Fibroblast of peridontal ligament (primary cell): Measurements from ENCODE around the gene DNAJB12.
"Not testable (repeated sequence)": the region's sequence is repeated elsewhere in the genome, so short reads cannot be mapped to it uniquely, and the experiment has no call there.

Source experiments
- DNase-seq: peaks from one replicate; pipeline ENCODE4 v3.0.0-alpha.2; 2010; ENCODE audit errors: extremely low read depth

Gene DNAJB12

DNA sequence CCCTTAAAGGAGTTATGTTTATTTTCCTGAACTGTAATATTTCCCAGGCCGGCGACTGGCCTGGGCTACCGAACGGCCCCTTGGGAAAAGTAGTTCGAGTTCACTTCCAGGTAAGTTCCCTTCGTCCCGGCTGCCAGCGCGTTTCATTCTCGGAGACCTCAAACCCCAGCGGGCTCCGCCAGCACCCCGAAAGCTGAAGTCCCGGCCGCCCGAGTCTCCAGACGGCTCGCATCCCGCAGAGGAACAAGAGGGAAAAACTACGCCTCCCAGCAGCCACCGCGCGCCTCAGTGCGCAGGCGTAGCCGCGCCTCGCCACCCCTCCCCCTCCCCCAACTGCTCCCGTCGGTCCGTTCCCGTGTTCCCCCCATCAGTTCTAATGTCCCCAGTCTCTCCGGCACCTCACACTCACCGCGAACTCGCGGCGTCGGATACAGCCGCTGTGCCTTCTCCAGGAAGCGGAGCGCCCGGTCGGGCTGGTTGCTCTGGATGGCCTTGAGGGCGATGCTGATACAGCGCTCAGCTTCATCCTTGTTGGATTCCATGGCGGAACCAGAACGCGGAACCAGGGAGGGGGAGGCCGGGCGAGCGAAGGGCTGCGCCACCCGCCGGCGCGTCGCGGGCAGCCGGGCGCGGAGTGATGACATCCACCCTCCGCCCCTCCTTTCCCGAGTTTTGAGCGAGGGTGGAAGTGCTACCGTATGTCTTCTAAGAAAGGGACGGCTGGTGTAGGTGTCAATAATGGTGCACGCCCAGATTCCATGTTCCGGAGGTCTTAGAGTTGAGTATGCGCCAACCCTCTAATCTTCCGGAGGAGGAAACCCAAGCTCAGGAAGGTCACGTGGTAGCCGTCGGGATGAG is at the start of gene DNAJB12:
TSS of gene DNAJB12 (minus strand) at position 564 of the 858 bp plus-strand sequence. CDS start at position 542, 22 bp downstream.
- peak; percentile 92 for DNase-seq

DNA sequence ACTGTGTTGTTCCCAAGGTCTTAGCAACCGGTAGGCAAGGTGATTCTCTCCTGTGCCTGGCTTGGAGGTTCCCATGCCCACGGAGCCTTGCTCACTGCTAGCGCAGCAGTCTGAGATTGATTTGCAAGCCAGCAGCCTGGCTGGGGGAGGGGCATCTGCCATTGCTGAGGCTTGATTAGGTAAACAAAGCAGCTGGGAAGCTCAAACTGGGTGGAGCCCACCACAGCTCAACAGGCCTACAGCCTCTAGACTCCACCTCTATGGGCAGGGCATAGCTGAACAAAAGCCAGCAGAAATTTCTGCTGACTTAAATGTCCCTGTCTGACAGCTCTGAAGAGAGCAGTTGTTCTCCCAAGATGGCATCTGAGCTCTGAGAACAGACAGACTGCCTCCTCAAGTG is 40.9 kb upstream of the DNAJB12 start:
- peak; percentile 16 for DNase-seq

DNA sequence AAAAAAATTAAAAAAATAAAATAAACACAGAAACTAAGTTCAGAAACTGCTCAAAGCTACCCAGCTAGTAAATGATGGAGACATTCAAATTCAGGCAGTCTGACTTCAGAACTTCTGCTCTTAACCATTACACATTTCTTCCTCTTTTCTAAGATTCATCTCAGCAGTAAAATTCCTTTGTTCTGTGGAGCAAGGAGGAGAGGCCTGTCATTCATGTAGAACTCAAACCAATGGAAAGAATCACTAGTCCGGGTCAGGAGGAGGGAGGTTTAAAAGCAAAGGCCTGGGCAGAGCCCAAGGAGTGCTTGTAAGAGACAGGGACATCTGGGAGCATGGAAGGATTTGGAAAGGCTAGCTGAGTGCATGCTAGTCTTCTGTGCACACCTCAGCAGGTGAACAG is 37.9 kb upstream of the DNAJB12 start:
- DNase-seq = no peak

DNA sequence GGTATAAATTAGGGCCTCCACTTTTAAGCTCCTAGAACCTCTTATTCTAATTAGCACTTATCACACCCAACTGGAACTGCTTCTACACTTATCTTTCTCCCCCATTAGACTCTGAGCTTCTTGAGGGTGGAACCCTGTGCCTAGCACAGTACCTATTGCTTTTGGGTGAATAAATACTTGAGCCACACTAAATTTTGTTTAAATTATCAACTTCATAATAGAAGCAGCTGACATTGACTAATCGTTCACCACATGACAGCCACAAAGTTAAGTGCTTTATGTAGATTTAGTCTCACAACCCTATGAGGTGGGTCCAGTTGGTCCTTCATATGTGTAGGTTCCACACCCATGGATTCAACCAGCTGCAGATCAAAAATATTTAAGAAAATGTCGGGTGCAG is 36.0 kb upstream of the DNAJB12 start:
- DNase-seq = no peak

DNA sequence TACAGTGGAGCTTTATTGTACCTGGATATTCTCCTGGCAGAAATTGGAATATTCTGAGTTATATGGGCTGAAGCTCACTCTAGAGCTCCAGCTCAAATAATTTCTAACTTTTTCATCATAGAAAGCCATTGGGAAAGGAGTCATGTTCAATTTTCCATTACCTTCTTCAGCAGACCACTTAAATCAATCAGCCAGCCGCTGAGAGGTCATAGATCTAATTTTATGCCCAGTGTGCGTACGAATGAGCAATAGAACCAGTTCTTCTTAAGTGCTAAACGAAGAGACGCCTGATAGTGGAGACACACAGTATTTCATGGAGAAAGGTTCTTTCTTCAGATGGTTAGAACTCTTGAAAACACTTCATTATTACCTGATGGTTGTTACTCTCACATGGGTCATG is 35.0 kb upstream of the DNAJB12 start:
- DNase-seq = no peak

DNA sequence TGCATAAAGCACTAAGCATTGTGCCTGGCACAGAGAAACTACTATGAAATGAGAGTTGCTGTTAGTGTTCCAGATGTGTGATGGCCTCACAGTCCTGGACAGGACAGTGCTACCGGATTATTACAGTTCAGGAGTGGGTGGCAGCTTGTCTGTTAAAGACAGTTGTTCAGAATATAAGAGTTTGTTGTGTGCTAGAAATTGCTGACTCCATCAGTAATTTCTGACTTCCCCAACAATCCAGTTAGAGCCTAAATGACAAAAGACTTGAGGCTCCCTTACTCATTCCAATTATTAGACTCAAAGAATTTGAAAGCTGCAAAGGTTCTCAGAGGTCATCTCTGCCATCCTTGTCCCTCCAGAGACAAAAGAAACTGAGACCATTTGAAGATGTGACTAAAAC is 34.3 kb upstream of the DNAJB12 start:
- DNase-seq = no peak

DNA sequence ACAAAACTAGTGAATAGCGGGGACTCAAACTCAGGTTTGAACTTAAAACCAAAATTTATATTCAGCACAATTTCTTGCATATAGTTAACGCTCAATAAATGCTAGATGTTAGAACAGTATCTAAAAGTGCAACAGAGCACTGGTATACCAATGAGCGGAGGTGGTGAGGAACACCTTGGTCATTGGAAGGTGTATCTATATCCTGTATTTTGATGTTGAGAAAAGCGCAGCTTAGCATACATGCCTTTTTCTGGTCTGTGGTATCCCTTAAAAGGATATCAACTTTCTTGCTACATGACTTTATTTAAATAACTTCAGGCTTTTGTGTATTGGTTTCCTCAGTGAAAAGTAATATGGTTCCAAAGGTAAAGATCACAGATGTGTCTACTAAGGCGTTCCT is 33.3 kb upstream of the DNAJB12 start:
- no peak for DNase-seq

DNA sequence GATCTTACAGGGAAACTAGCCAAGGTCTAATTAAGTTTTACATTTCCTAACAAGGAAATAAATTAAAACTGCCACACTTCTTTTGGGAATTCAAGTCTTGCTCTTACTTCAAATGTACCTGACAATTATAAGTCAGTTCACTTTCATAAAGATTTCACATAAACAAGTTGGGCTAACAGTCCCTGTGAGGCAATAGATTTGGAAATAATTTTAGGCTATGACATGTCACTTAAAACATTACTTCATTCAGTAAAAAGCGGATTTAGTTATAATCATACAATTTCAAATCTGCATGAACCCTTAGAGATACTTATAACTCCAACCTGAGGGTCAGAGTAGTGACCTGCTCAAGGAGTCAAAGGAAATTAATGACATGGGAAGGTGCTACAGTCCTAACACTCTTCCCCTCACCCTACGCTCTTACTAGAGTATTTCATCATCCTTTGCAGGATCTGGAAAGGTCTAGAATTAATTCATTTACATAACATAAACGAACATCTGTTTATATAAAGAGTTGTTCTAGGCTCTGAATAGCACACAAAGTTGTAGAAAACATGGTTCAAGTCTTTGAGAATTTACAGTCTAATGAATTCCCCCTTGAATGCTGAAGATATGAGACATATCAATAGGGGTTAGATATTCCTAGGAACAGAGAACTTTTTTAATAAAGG is 32.3 kb upstream of the DNAJB12 start:
- DNase-seq = peak; percentile 17

DNA sequence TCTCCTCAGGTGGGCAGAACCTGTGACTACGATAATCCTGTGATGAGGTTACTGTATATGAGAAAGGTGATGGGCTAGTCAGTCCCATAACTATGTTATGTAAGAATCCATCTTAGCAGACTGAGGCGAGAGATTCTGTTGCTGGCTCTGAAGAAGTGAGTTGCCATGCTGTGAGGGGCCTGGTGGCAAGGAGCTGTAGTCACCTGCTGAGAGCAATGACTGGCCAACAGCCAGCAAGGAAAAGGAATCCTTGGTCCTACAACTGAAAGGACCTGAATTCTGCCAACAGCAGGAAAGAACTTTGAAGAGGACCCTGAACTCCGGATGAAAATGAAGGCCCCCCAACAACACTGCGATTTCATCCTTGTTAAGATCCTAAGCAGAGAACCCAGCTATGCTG is 31.0 kb upstream of the DNAJB12 start:
- DNase-seq = no peak

DNA sequence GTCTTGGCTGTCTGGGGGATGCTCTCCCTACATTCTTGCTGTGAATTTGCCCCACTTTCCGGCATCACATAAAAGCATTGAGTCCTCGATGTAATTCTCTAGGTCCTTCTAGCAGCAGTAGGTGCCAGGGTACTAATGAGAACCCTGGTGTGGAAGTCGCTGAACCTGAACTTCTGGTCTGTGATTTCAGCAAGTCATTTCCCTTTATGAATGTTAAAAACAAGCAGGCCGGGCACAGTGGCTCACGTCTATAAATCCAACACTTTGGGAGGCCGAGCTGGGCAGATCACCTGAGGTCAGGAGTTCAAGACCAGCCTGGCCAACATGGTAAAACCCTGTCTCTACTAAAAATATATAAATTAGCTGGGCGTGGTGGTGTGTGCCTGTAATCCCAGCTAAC is 30.3 kb upstream of the DNAJB12 start:
- DNase-seq = not testable (repeated sequence)

DNA sequence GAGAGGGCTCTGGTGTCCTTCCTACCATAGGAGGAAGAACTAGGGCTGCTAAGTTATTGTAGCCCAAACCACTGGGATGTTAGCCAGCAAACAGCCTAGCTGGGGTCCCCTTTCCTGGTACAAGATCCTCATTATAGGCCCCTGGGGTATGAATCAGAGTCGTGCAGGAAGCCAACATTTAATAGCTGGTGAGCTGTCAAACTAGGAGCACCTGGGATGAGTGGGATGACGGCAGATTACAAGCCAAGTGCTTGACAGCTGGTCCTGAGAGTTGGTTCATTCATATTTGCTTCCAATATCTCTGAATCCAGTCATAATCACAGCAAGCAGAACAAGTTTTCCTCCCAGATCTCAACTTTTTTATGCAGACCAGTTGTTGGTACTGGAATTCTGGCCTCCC is 25.1 kb upstream of the DNAJB12 start:
- DNase-seq = no peak

DNA sequence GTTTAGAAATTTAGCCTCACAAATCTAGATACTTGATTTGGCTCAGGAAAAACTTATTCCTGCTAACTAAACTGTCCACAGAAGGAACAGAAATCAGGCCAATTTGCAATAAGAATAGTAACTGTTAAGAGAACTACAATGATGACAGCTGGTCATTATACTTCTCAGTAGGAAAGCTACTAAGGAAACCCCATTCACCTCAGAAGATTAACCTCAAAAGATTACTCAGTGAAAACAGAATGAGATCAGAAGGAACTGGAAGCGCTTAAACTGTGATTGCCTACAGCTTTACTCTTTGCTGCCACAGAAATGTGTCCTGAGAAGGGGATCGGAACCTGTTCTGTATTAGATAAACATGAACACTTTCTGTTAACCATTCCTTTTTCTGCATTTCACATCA is 24.3 kb upstream of the DNAJB12 start:
- no peak for DNase-seq

DNA sequence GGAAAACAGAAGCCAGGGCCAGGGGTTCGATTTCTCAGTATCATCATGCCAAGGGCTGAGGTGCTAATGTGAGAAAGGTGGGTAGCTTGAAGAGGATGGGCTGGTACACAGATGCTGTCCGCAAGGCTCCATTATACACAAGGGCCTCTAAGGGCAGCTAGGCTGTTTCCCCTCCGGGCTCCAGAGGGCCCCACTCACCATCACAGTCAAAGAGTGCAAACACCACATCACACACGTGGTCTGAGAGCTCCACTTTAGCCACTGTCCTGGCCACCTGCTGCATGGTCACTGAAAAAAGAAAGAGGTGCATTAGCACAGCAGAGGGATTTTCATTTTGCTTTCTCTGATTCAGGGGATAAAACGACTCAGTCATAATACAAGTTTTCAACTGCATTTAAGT is 20.9 kb upstream of the DNAJB12 start:
- no peak for DNase-seq

DNA sequence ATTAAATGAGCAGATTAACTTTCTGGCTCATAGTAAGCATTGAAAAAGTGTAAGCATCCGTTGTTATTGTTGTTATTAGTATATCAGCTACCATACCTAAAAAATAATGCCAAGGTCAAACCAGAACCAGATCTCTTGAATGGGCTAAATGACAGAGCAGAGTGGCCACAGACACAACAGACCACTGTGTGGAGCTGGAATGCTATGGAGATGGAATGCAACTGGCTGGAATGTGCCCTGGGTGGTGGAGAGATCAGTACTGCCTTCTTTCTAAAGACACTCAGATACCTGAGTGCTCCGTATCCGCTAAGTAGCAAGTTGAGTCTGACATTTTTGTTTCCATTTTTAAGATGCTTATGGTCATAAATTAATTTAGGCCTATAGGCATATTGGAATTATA is 20.5 kb upstream of the DNAJB12 start:
- DNase-seq = no peak

DNA sequence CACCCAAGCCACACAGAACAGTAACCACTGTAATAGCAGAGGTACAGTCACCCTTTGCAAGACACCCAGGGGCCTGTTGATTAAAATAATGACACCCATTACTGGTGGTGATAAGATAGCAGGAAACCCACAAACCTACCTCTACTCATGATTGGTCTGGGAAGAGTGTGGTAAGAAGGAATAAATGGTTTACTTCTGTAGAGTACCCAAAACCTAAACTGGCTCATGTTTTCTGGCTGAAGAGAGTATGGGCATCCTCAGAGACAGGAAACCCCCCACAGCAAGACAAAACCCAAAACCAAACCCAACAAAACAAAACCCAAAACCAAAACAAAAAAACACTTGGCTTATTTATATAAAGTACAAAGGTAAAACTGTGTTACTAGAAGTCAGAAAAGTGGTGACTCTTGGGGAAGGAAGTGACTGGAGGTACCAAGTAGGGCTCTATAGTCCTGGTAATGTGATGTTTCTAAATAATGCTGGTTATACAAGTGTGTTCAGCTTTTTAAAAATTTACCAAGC is 15.5 kb upstream of the DNAJB12 start:
- DNase-seq = no peak

DNA sequence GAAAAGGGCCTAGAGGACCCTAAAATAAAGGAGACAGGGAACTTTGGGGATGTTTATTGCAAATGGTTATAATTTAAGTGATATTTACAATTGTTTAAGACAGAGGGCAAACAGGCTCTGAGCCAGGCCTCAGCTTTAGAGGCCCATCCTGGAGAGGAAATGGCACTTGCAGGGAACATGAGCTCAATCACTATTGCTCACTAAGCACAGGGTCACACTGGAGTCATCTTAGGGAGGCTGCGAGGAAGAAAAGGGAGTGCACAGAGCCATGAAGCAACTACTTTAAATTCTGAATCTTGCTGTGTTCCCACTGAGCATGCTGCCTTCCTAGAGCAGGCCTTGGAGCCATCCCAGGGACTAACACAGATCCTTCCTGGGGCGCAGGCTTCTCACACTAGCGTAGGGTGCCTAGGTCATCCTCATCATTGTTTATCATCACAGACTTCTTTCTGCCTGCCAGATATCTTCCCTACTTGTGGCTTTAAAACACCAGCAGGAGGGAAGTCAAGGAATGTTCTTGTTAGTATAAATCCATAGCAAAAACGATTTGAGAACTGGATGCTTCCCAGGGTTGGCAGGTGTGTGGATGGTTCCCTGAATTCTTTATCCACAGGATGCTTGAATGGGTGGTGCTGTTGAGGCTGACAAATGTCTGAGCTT is 12.7 kb upstream of the DNAJB12 start:
- DNase-seq = no peak

DNA sequence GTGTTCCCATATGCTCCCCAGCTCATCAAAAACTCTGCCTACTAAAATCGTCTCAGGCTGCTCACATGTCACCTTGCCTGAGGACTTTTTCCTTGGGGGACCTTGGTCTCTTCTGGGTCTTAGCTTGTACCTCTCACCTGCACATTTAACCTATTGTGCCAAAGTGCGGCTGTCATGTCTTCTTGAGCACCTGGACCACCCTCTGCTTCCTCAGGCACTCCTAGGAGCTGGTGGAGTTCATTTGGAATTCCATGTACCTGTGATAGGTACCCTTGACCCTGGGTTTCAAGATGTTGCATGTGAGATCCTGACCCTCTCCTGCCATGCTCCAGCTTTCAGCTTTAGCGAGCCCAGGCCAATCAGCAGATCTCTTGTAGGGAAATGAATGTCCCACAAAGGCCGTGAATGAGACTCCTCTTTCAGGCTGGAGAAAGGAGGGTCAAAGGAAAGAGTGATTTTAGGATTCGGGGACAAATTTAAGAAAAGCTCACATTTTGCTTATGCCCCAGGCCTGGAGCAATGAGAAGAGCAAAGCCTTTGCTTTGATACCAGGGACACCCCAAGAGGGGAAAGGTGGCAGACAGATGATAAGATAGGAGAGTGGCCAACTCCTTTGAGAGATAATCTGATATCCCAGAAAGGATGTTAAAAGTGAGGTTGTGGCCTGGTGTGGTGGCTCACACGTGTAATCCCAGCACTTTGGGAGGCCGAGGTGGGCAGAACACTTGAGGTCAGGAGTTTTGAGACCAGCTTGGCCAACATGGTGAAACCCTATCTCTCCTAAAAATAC is 10.6 kb upstream of the DNAJB12 start:
- no peak for DNase-seq

DNA sequence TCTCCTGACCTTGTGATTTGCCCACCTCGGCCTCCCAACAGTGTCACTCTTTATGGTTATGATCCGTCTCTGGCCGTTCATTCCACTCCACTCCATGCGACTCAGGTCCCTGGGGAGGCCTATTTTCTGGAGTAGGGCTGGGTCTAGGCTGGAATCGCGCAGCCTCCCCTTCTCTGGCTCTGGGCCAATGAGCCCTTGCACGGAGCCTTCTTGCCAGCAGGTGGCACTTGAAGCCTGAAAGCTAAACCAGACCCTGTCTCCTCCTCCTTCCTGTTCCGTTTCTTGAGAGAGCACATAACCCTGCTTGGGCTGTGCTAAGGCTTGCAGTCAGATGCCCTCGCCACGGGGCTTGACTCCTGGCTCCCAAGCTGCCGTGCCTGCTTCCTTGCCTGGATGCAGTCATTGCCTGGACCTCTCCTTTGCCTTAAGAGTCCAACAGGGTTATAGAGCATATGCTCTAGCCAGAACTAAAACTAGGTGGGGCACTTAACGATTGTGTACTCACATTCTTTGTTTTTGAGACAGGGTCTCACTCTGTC is 9.6 kb upstream of the DNAJB12 start:
- DNase-seq = peak; percentile 97

DNA sequence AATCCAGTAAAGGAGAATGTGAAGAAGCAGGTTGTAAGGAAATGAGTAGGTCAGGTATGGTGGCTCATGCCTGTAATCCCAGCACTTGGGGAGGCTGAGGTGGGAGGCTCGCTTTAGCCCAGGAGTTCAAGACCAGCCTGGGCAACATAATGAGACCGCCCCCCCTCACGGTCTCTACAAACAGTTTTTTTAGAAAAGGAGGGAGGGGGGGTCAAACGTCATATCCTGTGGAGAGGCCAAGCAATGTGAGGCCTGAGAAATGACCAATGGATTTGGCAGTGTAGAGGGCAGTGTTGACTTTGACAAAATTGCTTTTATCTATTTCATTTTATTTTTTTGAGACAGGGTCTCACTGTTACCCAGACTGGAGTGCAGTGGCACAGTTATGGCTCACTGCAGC is 2.3 kb upstream of the DNAJB12 start:
- no peak for DNase-seq

DNA sequence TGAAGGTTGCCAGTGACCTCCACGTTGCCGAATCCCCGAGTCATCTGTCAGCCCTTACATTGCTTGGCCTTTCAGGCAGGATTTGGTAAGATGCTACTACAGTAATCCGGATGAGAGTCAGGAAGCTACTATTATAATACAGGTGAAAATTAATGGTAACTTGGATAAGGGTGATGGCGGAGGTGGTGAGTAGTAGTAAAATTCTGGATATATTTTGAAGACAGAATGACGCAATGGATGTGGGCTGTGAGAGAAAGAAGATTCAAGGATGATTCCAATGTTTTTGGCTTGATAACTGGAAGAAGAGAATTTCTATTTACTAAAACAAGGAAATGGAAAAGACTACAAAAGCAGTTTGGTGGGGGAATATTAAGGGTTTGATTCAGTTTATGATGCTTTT is 1.4 kb upstream of the DNAJB12 start:
- no peak for DNase-seq

DNA sequence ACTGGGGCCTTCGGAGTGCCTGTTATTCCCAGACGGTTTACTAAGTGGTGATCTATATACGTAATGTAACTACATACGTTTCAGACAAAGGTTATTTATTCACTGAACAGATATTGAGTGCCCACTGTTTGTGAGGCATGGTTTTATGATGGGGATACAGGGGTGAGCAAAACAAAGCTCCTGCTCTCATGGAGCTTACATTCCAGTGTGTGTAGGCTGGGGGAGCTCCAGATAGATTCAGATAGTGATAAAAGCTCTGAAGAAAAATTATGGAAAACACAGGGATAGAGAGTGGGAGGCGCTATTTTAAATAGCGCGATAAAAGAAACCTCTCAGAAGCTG is 466 bp upstream of the DNAJB12 start:
- no peak for DNase-seq

DNA sequence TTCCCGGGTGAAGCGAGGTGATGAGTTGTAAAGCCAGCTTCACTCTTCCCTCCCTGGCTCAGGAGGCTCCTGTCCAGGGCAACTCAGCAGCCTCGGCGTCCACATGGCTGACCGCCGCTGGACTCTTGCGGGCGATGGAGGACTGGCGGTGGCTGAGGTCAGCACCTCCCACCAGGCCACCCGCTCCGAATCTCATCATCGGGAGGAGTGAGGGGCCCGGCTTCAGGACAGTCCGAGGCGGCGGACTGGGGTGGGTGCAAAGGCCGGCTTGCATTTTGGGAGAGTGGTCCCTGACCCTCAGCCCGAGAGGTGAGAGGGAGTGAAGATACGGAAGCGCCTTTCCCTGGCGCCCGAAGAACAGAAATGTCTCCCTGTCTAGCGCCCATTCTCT is 759 bp downstream of the DNAJB12 start:
- DNase-seq = no peak
